RPMI7951 (cell line): ENCODE data around the gene IL17RD. TPM values are rescaled to one million over a fixed set of nuclear protein-coding genes. Genes with fewer than 3 reads are reported as not detected.
"Not testable (repeated sequence)": the region's sequence is repeated elsewhere in the genome, so short reads cannot be mapped to it uniquely, and the experiment has no call there.

Experiments used
- DNase-seq: peaks from one replicate; pipeline ENCODE4 v3.0.0-alpha.2; 2012; ENCODE audit warnings: low read depth
- total RNA-seq: library from RNA; depleted of rRNA; stranded (reverse); fragments of >200 nt; shearing (Covaris generic); gene quantifications from 2 replicates; pipeline ENCODE4 v1.2.3, GENCODE V29; 2014

Gene IL17RD
- total RNA-seq, 1 experiment from 2014 or later, result 8.8 TPM

DNA sequence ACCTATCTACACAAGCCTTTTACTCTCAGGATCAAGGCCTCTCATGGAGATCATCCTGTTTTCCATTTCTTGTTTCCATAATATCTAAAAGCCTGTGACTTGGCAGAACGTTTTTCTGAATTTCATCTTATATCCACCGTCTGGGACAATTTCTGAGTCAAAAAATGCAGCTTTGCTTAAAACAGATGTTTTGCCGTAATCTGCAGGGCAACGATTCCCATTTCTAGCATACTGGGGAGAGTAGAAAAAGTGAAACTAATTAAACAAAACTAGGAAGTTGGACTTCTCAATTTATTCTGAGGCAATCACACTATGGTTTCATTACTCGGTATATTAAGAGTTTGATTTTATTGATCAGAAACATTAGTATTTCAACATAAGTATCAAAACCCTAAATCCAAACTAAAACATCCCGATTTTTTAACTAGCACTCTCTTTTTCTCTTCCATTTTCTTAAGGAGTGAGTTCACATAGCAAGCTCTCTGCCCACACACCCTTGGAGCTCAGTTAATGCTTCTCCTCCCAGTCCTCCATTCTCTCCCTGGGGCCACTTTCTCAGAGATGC, 71.1 kb downstream of the IL17RD start:
- DNase-seq, result no peak

GRCh38 chr3:57093489-57093888, 71.7 kb downstream of the IL17RD start:
- DNase-seq, result no peak

DNA sequence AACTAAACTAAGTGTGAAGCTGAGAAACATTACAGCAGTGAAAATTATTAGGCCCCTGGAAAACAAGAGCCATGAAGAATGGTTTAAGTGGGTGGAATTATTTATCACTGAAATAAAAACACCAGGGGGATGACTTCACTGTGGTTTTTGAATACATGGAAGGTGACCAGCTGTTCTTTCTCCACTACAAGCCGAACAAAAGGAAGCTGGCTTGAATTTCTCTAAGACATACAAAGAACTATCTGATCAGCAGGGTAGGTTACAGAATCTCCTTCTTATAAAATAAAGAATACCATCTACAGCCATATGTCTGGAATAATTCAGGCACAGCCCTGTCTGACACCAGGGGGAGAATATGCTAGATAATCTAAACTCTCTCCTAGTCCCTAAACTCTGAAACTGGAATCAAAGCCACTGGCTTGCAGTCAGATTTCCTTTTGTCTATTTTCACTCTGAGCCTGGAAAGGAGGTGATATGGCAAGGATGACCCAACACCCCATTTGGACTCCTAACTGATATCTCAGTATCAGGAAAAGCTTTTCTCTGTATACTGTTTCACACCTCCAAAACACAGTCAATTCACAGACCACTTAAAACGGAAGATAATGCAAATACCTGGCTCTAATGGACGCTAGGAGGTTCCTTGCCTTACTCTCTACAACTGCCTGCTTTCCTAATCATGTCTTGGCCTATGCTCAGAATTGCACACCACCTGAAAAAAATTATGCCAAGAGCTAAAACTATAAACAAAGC, 73.5 kb downstream of the IL17RD start:
- DNase-seq, result no peak

DNA sequence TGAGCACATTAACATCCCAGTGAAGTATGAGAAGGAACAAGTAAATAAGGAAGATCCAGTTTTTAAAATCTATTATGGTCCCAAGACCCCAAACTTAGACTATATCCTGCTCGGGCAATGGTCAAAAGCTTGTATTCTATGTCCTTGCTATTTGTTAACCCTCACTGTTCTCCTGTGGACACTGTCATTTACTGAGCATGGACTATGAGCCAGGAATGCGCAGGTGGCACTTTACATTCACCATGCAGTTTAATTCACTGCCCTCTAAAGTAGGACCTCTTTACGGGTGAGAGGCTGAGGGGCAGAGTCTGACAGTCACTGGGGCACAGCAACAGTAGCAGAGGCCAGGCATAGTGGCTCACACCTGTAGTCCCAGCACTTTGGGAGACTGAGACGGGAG, 76.1 kb downstream of the IL17RD start:
- DNase-seq, result no peak

GRCh38 chr3:57088503-57088902, 76.7 kb downstream of the IL17RD start:
- no peak for DNase-seq

DNA sequence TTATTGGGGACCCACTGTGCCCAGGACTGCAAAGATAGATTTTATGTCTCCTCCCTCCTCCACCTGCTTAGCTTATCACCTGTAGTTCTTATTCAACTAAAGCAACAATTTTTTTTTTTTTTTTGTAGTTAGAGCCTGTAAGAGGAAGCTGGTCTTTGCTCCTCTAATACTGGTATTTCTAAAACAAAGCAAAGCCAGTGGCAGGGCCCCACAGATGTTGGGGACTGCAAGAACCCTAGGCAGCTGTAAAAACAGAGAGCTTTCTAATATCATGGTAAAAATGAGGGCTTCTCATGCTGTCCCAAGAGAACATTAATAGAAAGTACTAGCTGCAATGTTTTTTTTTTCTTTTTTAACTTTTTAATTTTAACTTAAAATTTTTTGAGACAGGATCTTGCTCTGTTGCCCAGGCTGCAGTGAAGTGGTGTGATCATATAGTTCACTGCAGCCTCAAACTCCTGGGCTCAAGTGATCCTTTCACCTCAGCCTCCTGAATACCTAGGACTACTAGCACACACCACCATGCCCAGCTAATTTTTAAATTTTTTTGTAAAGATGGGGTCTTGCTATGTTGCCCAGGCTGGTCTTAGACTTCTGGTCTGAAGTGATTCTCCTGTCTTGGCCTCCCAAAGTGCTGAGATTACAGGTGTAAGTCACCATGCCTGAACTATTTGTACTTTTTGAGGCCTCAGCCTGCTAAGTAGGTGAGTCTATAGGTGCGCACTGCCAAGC, 77.6 kb downstream of the IL17RD start:
- DNase-seq, result no peak

GRCh38 chr3:57086201-57086600, 79.0 kb downstream of the IL17RD start:
- DNase-seq, result no peak

- no peak for DNase-seq
These were observed 79.9 kb downstream of the IL17RD start for GRCh38 chr3:57085211-57085610.

DNA sequence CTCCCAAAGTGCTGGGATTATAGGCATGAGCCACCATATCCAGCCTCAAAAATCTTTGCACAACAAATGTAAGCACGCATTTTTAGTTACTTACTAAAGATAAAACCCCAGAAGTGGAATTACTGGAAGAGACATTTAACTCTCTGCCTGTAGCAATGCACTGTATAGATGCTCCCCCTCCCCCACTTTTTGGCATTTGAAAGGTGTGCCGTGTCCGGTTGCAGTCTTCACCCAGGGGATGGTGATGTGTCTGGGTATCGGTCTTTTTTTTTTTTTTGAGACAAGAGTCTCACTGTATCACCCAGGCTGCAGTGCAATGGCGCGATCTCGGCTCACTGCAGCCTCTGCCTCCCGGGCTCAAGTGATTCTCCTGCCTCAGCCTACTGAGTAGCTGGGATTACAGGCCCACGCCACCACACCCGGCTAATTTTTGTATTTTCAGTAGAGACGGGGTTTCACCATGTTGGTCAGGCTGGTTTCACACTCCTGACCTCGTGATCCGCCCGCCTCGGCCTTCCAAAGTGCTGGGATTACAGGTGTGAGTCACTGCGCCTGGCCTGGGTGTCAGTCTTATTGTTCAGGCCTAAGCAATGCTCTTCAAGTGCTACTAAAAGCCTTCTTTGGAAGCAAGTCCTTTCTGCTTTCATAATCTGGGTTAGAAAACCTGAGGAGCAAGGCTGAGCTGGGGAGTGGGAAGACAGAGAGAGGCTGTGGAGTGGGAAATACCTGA, 81.7 kb downstream of the IL17RD start:
- not testable (repeated sequence) for DNase-seq

GRCh38 chr3:57082481-57082880, 82.7 kb downstream of the IL17RD start:
- no peak for DNase-seq

- DNase-seq, result no peak
These were observed 84.0 kb downstream of the IL17RD start for GRCh38 chr3:57081173-57081572.

- DNase-seq, result no peak
These were observed 85.0 kb downstream of the IL17RD start for GRCh38 chr3:57080171-57080570.

GRCh38 chr3:57079474-57079831, 85.7 kb downstream of the IL17RD start:
- DNase-seq, result no peak

GRCh38 chr3:57078635-57079473, 86.3 kb downstream of the IL17RD start:
- DNase-seq, result peak; percentile 65

DNA sequence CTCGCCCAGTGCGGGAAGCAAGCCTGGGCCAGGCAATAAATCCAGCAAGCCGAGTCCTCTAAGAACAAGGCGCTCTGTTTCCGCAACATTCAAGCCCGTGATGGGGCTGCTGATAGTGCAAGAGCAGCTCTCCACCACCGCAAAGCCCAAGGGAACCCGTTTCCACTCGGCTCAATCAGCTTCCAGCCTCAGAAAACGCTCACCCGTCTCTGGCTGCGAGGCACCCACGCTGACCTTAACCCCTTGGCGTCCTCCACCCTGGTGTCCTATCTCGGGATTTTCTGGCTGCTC, 86.9 kb downstream of the IL17RD start:
- DNase-seq, result peak; percentile 62

- DNase-seq, result no peak
These were observed 87.4 kb downstream of the IL17RD start for GRCh38 chr3:57077630-57078343.

DNA sequence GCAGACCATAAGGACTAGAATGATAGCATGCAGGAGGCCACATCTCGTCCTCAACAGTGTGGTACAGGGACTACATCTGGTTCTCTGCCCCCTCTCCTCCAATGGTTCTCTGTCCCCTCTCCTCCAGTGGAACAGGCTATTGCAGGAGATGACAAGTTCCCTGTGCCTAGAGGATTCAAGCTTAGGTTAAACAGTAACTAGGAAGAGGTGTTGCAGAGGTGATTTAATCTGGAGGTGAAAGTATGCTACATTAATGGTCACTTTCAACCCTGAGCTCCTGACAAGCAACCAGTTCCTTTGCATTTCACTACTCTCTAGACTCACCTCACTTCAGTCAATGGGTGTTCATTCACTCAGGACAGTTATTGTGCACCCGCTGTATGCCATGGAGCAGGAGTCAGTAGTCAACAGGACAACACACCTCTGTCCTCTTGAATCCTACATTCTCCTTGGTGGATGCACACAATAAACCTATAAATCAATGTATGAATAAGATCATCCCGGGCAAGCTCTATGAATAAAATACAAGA, 88.7 kb downstream of the IL17RD start:
- DNase-seq, result no peak

DNA sequence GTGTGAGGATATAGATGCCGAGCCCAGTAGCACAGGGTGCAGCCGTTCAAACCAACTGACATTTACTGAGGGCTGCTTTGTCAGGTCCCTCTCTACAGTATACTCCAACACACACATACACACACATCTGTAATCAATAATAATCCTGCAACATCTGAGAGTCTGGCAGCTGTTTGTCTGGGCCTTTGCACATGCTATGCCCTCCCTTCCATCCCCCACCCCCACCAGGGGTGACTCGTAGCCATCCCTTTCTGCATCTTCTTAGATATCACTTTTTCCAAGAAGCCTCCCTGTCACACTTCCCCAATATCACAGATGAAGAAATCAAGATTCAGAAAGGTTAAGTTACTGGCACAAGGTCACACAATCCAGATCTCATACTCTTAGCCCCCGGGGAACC, 91.0 kb downstream of the IL17RD start:
- no peak for DNase-seq

- no peak for DNase-seq
These were observed 91.5 kb downstream of the IL17RD start for GRCh38 chr3:57073628-57074027.

- no peak for DNase-seq
These were observed 95.7 kb downstream of the IL17RD start for GRCh38 chr3:57069503-57069902.
